ENCODE data around the gene PGRMC2.
"Not testable (repeated sequence)": the region's sequence is repeated elsewhere in the genome, so short reads cannot be mapped to it uniquely, and the experiment has no call there.

The PGRMC2 gene

DNA sequence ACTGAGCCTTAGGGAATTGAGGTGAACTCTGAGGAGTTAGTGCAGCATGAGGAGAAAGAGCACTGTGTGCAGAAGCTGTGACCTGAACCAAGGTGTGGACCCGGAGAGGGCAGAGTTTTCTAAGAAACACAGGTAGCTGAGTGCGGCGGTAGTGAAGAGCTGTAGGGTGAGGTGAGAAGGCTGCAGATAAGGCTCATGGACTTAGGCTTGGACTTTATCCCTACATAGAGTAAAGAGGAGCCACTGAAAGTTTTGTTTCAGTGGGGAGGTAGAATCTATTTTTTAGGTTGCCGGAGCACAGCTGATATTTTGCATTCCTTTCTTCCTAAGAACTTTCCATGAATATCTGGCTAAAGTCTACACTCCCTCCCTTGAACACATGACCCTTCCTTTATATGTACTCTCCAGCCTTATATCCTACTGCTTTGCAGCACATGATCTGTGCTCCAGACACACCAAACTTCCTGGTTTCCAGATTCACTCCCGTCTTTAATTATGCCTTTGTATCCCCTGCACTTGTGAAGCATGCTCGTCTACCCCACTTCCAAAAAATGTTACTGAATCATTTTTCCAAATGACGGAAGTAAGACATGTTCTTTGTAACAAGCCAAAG lies 10.6 kb upstream of the PGRMC2 start:
- DNase-seq, result no peak

DNA sequence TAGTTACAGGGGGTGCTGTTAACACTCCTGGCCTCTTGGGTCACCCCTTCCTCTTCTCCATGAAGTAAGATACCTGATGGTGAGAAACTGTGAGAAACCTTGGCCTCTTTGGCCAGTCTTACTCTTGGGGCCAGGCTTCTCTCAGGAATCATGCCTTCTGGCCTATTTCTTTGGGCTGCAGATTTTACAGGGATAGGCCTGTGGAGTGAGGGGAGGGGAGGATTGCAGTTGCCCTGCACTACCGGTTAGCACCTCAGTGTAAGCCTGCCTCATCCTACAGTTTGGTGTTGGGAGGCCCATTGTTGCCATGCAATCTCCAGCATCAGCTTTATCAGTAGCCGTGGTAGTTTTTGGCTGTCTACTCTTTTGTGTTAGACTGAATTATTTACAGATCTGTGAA lies 7.6 kb upstream of the PGRMC2 start:
- DNase-seq, result no peak

GRCh38 chr4:128294464-128294863 lies 6.9 kb upstream of the PGRMC2 start:
- no peak for DNase-seq

- no peak for DNase-seq
Observed at GRCh38 chr4:128292349-128292748, 4.7 kb upstream of the PGRMC2 start.

DNA sequence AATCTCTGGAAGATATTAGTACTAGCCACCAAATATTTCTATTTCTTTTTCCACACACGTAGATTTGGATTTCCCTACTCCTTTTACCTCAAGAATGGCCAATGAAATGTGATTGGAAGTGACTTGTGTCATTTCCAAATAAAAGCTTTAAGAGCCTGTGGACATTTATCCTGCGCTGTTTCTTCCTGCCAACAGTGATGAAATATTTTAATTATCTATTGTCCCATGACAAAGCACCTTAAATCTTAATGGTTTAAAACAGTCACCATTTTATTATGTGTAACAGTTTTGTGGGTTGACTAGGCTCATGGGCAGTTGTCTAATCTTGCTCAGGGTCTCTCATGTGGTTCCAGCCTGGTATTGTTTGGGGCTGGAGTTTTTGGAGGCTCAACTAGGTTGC lies 3.5 kb upstream of the PGRMC2 start:
- DNase-seq, result no peak

GRCh38 chr4:128290526-128290925 lies 2.9 kb upstream of the PGRMC2 start:
- DNase-seq, result no peak

DNA sequence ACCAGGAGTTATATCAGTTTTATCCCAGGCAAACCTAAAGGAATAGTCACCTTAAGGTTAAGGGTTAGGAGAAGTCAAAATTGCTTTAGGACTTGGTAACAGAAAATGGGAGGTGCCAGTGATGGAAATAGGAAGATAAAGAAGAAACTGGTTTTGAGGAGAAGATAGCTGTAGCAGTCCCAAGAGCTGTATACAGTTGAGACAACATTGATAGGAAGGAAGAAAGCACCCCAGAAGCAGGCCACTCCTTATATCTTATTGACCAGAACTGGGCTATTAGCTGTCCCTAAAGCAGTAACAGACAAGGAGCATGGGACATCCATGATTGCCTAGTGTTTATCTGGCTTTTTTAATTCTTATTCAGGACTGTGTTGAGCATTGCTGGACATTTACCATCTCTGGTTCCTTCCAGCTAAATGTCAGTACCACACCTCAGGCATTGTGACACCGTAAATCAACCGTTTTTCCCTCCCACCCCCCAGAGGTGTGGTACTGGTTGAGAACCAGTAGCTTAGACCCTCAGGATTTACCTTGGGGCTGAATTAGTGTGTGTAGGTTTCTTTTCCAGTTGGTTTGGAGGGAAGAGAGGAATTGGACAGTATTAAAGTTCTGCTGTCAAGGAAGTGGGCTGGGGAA lies 2.0 kb upstream of the PGRMC2 start:
- DNase-seq, result no peak

- DNase-seq, result no peak
Observed at GRCh38 chr4:128288689-128289106, 1.1 kb upstream of the PGRMC2 start.

DNA sequence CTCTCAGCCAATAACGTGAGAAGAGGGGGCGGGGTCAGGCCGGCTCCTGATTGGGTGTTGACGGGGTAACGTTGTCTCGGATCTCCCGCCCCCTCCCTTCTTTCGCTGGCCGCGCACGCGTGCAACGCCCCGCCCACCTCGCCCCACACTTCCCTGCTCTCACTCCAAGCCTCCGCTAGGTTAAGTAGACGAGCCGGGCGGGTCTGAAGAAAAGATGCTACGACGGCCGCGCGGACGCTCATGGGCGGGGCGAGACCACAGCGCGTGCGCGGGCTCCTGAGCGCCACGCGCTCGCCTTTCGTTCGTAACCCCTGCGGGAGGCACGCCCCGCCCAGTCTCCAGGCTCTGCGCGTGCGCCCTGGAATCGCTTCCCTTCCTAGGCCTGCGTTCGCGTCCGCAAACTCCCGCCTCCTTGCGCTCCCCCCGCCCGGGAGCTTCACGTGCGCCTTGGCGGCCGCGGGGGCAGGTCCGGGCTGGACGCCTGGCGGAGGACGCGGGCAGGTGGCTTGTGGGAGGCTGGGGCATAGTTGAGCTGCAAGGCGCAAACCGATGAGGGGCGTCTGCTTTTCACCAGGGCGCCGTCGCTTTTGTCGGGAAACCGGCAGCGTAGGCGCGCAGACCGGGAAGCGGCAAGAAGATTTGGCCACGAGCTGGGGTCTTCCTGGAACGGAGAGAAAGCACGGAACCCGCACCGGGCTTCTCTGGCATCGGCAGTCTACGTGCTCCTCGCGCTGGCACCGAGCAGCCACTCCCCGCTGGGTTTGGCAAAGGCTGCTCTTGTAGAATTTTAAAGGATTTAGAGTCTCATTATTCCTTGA lies 467 bp upstream of the PGRMC2 start:
- DNase-seq, result peak; percentile 86

DNA sequence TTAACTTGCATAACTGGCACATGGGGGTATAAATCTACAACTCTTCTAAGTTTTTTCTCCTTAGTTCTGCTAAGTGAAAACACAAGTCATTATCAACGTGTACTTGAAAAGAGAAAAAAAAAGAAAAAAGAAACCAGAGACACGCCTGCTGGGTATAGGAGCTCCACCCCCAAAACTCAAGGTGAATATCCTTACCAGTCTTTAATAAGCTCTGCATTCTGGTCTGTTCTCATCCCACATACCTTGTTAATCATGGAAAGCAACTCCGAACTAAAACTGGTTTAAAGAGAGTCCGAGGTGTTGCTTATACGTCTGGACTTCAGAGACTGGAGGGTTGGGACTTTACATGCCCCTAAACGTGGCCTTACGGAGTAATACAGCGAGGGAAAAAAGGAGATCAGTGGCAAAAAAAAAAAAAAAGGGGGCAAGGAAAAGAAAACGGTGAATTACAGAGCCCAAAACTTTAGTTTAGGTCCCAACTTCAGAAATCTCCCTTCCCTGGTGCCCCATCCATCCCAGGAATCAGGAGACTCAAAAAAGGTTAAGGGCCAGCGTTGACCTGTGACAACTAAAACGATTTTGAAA lies 1.0 kb downstream of the PGRMC2 start:
- DNase-seq, result no peak

- DNase-seq, result no peak
Observed at GRCh38 chr4:128285085-128285997, 2.3 kb downstream of the PGRMC2 start.

- no peak for DNase-seq
Observed at GRCh38 chr4:128284317-128284716, 3.3 kb downstream of the PGRMC2 start.

DNA sequence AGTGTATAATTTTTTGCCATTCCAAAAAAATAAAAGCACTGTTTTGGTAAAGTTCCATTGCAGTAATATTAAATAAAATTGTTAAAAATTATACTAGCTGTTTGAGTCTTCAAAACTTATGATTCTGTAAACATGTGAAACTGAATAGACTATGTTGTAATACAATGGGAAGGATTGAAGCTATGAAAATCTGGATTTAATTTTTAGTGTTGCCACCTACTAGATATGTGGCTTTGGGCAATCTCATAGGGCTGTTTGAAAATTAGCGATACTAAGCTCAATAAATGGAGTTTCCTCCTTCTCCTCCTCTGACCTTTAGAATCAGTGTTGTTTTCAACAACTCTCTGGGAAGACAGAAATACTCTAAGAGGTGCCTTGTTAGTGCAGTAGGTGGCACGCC lies 4.5 kb downstream of the PGRMC2 start:
- DNase-seq, result no peak

DNA sequence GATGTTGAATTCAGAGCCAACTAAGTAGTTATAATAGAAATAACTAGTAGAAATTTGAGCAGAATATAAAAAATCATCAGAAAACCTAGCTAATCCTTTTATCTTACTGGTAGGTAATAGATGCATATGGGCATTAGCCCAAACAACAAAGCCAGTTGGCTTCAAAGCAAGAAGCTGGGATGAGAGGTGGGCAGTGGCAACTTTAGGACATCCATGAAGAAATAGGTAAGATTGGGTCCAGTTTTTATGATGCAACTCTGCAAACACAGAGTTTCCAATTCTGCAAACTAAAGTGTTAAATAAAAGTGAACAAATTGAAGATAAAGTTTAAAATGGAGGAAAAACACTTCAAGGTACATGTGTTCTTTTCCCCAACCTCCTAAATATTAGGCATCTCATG lies 5.1 kb downstream of the PGRMC2 start:
- DNase-seq, result no peak

DNA sequence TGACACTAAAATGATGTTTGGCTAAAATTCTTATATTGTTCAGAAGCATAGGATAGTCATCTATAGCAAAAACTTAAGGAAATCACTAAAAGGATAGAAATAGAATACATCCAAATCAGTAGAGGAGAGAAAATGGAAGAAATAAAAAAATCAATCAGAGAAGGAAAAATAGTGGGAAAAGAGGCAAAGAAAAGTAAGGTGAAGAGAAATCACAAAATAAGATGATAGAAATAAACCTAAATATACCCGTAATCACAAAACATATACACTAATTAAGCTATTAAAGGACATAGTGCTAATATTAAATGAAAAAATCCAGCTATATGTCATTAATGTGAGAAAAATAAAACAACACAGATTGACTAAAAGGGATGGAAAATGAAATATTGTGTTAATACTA lies 6.3 kb downstream of the PGRMC2 start:
- DNase-seq, result no peak

DNA sequence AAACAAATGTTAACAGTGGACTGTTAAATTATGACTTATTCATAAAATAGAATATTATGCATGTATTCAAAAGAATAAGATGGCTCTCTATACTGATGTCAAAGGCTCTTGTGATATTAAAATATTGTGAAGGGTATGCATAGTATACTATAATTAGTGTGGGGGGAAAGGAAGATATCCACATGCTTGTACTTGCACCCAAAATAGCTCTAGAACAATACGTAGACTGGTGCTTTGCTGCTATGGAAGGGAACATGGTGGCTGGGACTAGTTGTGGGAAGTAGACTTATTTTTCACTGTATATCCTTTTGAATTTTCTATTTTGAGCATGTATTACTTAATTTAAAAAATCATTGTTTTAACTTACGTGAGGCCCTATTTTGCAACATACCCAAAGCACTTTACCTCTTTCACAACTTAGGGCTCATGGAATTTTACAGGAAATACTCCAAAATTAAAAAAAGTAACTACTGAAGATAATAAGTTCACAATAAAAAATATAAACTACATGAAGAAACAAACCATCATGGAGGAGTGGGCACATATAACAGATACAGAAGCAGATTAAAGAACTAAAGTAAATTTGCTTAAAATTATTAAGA lies 7.9 kb downstream of the PGRMC2 start:
- no peak for DNase-seq

DNA sequence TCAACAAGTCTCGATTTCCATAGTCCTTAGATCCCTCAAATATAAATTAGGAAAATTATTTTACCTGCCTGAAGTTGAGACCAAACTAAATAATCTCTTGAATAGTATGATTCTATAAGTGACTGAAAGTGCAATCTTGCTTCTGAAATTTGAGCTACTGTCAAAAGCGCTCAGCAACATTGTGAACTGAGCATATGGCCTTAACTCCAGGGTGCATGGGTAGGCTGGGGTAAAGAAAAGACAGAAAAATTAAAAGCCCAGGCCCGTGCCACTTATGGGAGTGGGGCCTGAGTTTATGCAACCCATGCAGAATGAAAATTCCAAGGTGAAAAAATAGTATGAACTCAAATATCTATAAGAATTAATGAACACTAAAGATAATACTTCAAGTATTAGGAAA lies 9.8 kb downstream of the PGRMC2 start:
- no peak for DNase-seq

DNA sequence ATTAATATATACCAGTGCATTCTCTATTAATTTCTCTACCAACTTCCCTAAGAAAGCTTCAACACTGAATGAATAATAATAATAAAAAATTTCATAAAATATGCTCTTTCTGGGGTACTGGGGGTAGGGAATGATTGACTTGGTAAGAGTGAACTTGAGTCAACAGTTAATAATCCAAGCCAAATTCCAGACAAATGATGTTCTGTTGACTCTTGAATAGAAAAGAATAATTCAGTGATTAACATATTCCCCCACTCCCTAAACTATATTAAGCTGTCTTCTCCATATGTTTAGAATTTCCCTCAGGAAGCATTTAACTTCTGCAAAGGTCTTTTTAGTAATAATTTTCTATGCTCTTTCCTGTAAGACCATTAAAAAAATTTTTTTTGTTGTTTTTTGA lies 12.3 kb downstream of the PGRMC2 start:
- DNase-seq, result no peak

DNA sequence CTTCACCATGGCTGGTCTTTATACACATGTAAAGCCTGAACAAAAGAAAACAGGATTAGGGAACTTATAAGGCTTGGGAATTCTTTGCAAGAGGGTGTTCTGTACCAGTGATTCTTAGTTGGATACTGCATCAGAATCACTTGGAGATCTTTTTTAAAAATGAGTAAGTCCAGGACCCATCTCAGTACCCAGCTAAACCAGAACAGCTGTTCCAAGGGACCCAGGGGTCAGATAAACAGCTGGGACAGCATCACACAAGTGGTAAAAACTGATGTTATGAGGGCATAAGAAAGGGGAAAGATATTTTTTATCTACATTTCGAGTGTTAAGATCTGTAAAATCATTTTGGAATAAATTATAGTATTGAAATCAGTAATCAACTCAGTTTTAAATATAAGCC lies 16.1 kb downstream of the PGRMC2 start:
- no peak for DNase-seq

- DNase-seq, result no peak
Observed at GRCh38 chr4:128268970-128269369, 18.6 kb downstream of the PGRMC2 start.

DNA sequence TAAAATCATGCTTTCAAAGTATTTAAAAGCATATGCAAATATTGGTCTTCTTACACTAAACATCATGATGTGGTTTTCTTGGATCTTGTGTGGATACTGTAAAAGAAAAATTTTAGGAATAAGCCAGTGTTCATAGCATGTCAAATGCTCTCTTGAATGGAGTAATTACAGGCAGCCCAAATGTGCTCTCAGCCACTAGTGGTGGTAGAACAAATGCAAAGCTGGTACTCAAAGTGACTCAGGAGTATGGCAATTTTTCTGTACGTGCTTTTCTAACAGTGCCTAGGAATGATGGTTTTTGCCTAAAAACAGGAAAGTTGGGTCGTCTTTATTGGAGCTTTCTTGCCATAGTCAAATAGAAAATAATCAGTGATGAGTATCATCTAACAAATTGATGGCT lies 19.9 kb downstream of the PGRMC2 start:
- DNase-seq, result no peak

GRCh38 chr4:128267171-128267570 lies 20.4 kb downstream of the PGRMC2 start:
- not testable (repeated sequence) for DNase-seq

All from SHP77 treated with DMSO at 0.1 percent for 48 hours (cell line).